HUES6 (cell line): ENCODE data around the gene CYP27A1.

Experiments
- H3K27ac ChIP-seq: 2 replicates; pipeline ENCODE4 v1.7.0; 2013; ENCODE audit warnings: low read depth, mild to moderate bottlenecking, low read length, inconsistent platforms
- H3K27me3 ChIP-seq: 2 replicates; pipeline ENCODE4 v1.6.1; 2013; ENCODE audit warnings: low read length; ENCODE audit not compliant: control insufficient read depth, insufficient read depth
- H3K36me3 ChIP-seq: 2 replicates; pipeline ENCODE4 v1.6.1; 2013; ENCODE audit warnings: low read length; ENCODE audit not compliant: control insufficient read depth, insufficient read depth
- H3K4me1 ChIP-seq: 2 replicates; pipeline ENCODE4 v1.6.1; 2013; ENCODE audit warnings: low read length; ENCODE audit not compliant: control insufficient read depth, insufficient read depth
- H3K4me3 ChIP-seq: 2 replicates; pipeline ENCODE4 v1.5.1; 2013; ENCODE audit warnings: low read depth, low read length
- H3K9ac ChIP-seq: one replicate; pipeline ENCODE4 v1.6.1; 2013; ENCODE audit warnings: mild to moderate bottlenecking, low read length
- H3K9me3 ChIP-seq: 2 replicates; pipeline ENCODE4 v1.6.1; 2013; ENCODE audit warnings: low read depth, low read length; ENCODE audit not compliant: control insufficient read depth, insufficient read depth

Gene CYP27A1

DNA sequence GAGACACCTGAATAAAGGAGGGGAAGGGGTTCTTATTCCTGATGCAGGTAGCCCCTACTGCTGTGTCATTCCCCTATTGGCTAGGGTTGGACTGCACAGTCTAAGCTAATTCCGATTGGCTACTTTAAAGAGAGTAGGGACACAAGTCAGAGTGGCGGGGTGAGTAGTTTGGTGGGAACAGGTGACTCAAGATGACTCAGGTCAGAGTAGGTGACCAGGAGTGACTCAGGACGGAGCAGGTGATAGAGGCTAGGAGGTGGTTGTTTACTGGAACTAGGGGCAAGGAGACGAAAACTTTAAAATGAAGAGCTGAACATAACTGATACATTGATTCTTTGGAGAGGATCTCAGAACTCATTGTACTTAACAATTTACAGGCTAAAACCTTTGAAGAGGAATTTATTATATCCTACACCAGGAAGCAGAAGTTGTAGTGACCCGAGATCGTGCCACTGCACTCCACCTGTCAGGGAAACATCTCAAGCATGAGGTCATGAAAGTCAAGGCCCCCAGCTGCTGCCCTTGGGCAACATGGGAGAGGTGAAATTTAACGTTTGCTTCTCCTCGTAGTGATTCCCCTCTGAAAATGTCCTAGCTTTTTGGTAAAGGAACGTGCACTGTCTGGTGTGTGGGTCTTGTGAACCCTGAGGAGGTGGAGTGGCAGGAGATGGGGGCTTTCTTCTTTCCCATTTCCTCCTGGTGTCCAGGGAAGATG lies 4.5 kb upstream of the CYP27A1 start:
- no peak overlapping the region for H3K27ac ChIP-seq
- peaks cover 12% of the 10 kb centered on the region for H3K9me3 ChIP-seq
- no peak overlapping the region for H3K9ac ChIP-seq
- H3K4me3 ChIP-seq = no peak overlapping the region
- H3K27me3 ChIP-seq = peaks cover 14% of the 10 kb centered on the region
- no peaks in the 10 kb centered on the region for H3K36me3 ChIP-seq
- H3K4me1 ChIP-seq = 0 out of 2 replicates have a peak, but pooled peaks cover 6% of the 10 kb centered on the region

GRCh38 chr2:218780046-218780445 lies 1.9 kb upstream of the CYP27A1 start:
- Histone ChIP-seq H3K9ac (no peak overlapping the region), H3K4me3 (no peak overlapping the region), H3K27me3 (peaks cover 31% of the 10 kb centered on the region), H3K36me3 (no peaks in the 10 kb centered on the region), H3K4me1 (peaks cover 10% of the 10 kb centered on the region; the same call in 1 of the 2 replicates), H3K27ac (no peak overlapping the region), H3K9me3 (peaks cover 12% of the 10 kb centered on the region)

DNA sequence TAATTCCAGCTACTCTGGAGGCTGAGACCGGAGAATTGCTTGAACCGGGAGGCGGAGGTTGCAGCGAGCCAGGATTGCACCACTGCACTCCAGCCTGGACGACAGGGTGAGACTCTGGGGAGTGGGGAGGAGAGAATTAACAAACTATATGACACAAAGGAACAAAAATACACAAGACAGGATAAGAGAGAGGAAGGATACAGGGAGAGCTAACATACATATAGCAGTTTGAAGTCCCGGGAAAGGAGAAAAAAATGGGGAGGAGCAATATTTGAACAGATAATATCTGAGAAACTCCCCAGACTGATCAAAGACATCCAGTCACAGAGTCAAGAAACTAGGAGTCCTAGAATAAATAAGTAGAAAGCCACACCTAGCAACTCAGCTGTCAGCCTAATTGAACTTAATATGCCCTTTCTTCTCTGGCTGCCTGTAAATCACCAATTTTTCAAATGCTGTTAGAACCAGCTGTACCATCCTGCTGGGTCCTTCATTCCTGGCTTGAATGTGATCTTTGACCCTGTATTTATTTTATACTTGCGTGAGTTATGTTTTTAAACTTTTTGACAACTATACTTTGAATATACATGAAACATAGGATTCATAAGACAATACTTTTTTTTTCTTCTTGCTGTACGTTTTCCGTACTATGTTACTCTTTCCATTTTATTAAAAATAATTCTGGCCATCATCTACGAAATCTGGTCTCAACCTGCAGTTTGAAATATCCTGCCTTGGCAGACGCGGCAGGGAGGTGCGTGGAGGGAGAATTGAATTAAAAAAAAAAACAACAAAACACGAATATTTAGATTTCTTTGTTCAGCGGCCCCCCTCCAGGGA lies 876 bp upstream of the CYP27A1 start:
- Histone ChIP-seq H3K4me3 (peak overlapping the region; percentile 72), H3K9ac (peak overlapping the region; percentile 70), H3K36me3 (no peaks in the 10 kb centered on the region), H3K4me1 (peaks cover 13% of the 10 kb centered on the region; the same call in 1 of the 2 replicates), H3K9me3 (peaks cover 12% of the 10 kb centered on the region), H3K27me3 (peaks cover 31% of the 10 kb centered on the region), H3K27ac (no peak overlapping the region; the same call in 1 of the 2 replicates)

DNA sequence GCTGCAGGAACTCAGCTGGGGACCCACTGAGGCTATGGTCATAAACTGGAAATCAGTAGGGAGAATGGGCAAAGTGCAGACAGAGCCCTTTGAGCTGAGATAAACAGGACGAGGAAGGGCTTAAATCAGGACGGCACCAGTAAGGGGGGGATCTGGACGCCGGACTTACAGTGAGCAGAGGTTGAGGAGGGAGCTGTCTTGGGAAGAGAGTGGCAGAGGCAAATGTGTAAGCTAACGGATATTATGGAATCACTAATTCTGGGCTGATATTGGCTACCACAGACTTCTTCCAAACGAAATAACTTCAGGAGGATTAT lies 539 bp downstream of the CYP27A1 start:
- Histone ChIP-seq H3K4me3 (peak overlapping the region; percentile 72), H3K27ac (no peak overlapping the region), H3K27me3 (peaks cover 31% of the 10 kb centered on the region), H3K9me3 (0 out of 2 replicates have a peak, but pooled peaks cover 6% of the 10 kb centered on the region), H3K9ac (peak overlapping the region; percentile 70), H3K36me3 (no peaks in the 10 kb centered on the region), H3K4me1 (peaks cover 13% of the 10 kb centered on the region; the same call in 1 of the 2 replicates)

DNA sequence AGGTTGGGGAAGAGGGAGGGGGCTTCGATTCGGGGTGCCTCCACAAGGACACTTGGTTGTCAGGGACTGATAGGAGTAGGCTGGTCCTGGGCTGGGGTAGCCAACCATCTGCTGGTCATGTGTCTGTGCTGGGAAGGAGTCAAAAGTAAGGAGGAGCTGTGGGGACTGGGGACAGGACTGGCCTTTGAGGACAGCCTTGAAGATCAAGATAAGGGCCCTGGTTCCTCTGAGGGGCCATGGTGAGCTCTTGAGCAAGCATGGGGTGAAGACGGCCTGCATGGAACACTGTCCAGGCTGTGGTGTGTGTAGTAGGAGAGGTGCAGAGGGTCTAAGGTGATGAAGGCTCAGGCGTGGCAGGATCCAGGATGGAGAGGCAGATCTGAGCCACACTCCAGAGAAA lies 1.7 kb downstream of the CYP27A1 start:
- Histone ChIP-seq H3K27ac (no peak overlapping the region), H3K9me3 (no peaks in the 10 kb centered on the region), H3K27me3 (peaks cover 31% of the 10 kb centered on the region), H3K4me1 (peaks cover 13% of the 10 kb centered on the region; the same call in 1 of the 2 replicates), H3K9ac (no peak overlapping the region), H3K36me3 (no peaks in the 10 kb centered on the region), H3K4me3 (no peak overlapping the region; the same call in 1 of the 2 replicates)

GRCh38 chr2:218785103-218785502 lies 3.2 kb downstream of the CYP27A1 start:
- no peak overlapping the region for H3K4me3 ChIP-seq
- H3K27me3 ChIP-seq = peaks cover 31% of the 10 kb centered on the region
- H3K9ac ChIP-seq = no peak overlapping the region
- no peaks in the 10 kb centered on the region for H3K36me3 ChIP-seq
- no peak overlapping the region for H3K27ac ChIP-seq
- peaks cover 13% of the 10 kb centered on the region; the same call in 1 of the 2 replicates for H3K4me1 ChIP-seq
- H3K9me3 ChIP-seq = no peaks in the 10 kb centered on the region

DNA sequence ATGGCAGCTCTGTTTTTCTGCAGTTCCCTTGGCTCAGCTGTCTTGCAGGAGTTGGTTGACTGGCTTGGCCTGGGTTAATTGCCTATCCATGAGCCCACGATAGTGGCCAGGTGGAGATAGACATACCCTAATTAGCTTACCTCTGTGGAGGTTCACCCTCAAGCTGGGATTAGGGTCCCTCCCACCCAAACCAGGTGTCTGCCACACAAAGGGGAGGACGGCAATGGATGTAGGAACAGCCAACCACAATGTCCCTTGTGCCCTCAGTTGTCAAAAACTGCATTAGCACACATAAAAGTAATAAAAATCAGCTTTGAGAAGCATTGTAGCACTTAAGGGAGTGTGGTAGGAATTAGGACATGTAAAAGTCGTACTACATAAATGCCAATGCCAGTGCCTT lies 4.2 kb downstream of the CYP27A1 start:
- no peaks in the 10 kb centered on the region for H3K36me3 ChIP-seq
- no peaks in the 10 kb centered on the region for H3K9me3 ChIP-seq
- H3K4me1 ChIP-seq = peaks cover 12% of the 10 kb centered on the region; the same call in 1 of the 2 replicates
- no peak overlapping the region for H3K27ac ChIP-seq
- H3K9ac ChIP-seq = no peak overlapping the region
- no peak overlapping the region for H3K4me3 ChIP-seq
- H3K27me3 ChIP-seq = peaks cover 27% of the 10 kb centered on the region

GRCh38 chr2:218788529-218789255 lies 6.7 kb downstream of the CYP27A1 start:
- no peak overlapping the region for H3K9ac ChIP-seq
- no peak overlapping the region for H3K27ac ChIP-seq
- H3K4me3 ChIP-seq = no peak overlapping the region
- H3K36me3 ChIP-seq = no peaks in the 10 kb centered on the region
- peaks cover 4% of the 10 kb centered on the region; the same call in 1 of the 2 replicates for H3K4me1 ChIP-seq
- peaks cover 5% of the 10 kb centered on the region for H3K27me3 ChIP-seq
- H3K9me3 ChIP-seq = no peaks in the 10 kb centered on the region

GRCh38 chr2:218792433-218792832 lies 10.5 kb downstream of the CYP27A1 start:
- Histone ChIP-seq H3K4me1 (no peaks in the 10 kb centered on the region), H3K9me3 (no peaks in the 10 kb centered on the region), H3K9ac (no peak overlapping the region), H3K27ac (no peak overlapping the region), H3K27me3 (no peaks in the 10 kb centered on the region), H3K36me3 (no peaks in the 10 kb centered on the region), H3K4me3 (no peak overlapping the region)

DNA sequence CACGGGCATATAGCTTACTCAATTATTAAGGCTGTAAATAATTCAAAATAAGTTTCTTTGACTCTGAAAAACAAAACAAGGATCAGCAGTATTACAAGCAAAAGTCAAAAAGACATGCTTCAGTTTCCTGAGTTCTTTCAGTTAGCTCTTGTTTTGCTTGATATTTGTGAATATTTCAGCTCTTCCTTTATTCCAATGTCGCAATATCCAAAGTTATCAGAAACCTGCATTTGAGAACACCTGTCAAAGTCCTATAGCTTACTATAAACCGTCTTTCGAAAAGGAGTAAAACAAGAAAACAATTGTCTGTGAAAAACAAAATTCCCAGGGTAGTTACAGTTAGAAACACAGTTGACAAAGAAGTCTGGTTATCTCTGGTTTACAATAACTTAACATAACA lies 14.7 kb downstream of the CYP27A1 start:
- no peaks in the 10 kb centered on the region for H3K27me3 ChIP-seq
- H3K9ac ChIP-seq = no peak overlapping the region
- H3K4me3 ChIP-seq = no peak overlapping the region

More for the DNA sequence above, 14.7 kb downstream of the CYP27A1 start:
- Histone ChIP-seq H3K27ac (no peak overlapping the region), H3K9me3 (no peaks in the 10 kb centered on the region), H3K4me1 (peaks cover 11% of the 10 kb centered on the region), H3K36me3 (no peaks in the 10 kb centered on the region)
